GM19239 (cell line): Measurements from ENCODE around the gene CTNNBIP1.
A peak's percentile ranks its signal among the peaks of the same experiment; 100 is the strongest.
"Not testable (repeated sequence)": the region's sequence is repeated elsewhere in the genome, so short reads cannot be mapped to it uniquely, and the experiment has no call there.

Experiments used
- DNase-seq: peaks from one replicate; pipeline ENCODE4 v3.0.0; 2011; ENCODE audit warnings: low spot score; ENCODE audit not compliant: insufficient read length
- FAIRE-seq: peaks from 2 replicates; lab custom pipeline; 2011; peaks lifted over from hg19 to GRCh38; lab: Jason Lieb, UNC

The CTNNBIP1 gene, protein sequence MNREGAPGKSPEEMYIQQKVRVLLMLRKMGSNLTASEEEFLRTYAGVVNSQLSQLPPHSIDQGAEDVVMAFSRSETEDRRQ

DNA sequence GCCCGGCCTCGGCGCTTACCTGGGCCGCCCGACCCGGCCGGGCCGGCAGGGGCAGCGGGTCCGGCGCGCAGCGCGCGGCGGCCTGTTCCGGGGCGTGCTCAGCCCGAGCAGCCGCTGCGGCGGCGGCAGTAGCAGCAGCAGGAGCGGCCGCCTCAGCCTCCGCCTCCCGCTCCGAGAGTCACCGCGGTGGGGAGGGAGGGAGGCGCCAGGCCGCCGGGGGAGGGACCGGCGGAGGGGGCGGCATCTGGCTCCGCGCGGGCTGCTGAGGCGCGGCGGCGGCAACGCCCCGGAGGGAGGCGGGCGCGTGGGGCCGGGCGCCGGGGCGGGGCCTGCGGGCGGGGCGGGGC lies at the start of gene CTNNBIP1:
CTNNBIP1 (minus strand) TSS at position 194 of the 347 bp plus-strand sequence. CDS start 38,205 bp downstream, outside the sequence.
- FAIRE-seq (no peak), DNase-seq (peak; percentile 97)

DNA sequence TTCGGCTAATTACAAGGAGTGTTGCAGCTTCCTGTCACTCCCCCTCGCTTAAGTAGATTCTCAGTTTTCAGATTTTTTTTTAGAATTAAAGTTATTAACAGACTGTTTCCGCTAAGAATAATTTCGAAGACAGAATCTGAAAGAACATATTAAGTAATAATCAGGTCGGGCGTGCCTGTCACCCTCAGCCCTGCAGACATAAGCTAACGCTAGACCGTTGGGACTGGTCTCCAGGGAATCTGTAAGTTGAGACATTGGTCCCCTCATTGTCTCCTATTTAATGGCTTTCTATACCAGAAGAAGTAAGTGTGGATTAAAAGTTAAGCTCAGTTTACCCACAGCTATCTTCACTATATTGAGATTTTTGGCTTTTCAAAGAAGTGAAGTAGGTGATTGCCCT lies 47.7 kb upstream of the CTNNBIP1 start:
- DNase-seq (no peak), FAIRE-seq (no peak)

DNA sequence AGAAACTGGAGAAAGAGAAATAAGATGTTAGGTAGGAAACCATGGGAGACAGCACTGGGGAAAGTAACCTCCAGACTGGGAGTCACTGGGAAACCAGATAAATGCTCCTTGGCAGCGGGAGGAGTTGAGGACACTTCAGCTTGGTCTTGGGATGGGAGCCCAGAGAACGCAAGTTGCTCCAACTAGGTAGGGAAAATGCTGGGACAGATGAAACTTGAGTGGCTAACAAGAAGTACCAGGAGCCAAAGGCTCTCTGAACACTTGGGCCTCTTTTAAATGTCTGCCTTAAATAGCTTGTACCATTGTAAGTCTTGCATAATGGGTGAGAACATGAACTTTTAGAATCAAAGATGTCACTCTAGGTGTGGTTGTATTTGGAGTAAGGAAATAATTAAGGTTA lies 36.2 kb upstream of the CTNNBIP1 start:
- FAIRE-seq (no peak), DNase-seq (no peak)

DNA sequence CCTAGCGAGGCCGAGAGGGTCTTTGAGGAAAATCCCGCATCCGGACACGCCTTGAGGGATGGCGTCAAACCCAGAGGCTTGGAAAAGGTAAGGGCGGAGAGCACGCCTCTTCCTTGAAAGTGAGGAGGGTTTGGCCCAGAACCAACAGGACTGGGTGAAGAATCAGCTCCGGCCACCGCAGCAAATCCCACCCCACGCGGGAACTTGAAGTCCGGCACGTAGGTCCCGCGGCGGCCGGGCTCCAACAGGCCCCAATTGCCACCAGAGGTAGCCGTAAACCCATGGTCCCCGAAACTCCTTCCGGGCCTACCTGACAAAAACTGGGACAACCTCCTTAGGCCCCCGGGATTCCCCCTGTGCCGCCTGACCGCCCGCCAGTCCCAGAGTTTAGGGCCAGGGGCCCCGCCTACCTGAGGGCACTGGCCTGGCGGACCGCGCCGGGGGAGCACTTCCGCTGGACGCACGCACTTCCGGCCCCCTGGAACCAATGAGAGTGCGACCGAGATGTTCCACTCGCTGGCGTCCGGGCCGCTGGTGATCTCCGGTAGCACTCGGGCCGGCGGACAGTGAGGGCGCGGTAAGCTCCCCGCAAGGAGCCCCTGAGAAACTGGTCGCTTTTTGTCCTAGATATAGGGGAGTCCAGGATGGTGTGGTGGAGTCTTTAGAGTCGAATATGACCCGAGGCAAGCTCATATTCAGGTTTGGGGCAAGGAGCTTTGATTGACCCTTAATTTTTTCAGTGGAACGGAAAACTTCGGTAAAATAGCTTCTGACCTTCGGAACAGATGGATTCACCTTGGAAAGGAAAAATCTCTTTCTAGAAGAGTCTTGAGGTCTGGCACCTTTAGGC lies 33.1 kb upstream of the CTNNBIP1 start, which contains the start of the genes LZIC and NMNAT1:
LZIC (minus strand) TSS at position 453 of the 850 bp plus-strand sequence. CDS start 6,772 bp downstream, outside the sequence.
NMNAT1 (plus strand) TSS at position 537 of the 850 bp plus-strand sequence. CDS start 28,599 bp downstream, outside the sequence.
- peak; percentile 89 for FAIRE-seq
- peak; percentile 74 for DNase-seq

DNA sequence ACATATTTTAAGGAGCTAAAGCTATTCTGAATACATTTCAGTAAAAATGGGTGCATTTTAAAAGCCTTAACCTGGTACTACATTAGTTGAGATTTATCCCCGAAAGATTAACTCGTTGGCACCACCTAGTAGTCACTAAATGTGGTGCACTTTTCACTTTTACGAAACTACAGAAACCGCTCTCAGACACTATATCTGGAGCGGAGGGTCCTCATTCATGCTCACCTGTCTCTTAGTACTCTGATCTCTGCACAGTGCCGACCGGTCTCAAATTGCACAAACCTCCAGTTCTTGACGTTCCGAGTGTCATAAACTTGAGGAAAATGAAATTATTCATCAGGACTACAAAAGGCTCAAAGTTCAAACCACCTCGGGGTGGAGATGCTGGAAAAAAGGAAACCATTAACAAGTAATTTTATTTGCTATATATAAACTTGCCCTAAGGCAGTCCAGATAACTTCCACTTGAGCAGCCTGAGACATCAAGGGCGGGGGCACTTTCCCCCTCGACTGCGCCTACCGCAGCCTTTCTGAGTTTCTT lies 32.4 kb upstream of the CTNNBIP1 start:
- DNase-seq: peak; percentile 36
- FAIRE-seq: no peak

DNA sequence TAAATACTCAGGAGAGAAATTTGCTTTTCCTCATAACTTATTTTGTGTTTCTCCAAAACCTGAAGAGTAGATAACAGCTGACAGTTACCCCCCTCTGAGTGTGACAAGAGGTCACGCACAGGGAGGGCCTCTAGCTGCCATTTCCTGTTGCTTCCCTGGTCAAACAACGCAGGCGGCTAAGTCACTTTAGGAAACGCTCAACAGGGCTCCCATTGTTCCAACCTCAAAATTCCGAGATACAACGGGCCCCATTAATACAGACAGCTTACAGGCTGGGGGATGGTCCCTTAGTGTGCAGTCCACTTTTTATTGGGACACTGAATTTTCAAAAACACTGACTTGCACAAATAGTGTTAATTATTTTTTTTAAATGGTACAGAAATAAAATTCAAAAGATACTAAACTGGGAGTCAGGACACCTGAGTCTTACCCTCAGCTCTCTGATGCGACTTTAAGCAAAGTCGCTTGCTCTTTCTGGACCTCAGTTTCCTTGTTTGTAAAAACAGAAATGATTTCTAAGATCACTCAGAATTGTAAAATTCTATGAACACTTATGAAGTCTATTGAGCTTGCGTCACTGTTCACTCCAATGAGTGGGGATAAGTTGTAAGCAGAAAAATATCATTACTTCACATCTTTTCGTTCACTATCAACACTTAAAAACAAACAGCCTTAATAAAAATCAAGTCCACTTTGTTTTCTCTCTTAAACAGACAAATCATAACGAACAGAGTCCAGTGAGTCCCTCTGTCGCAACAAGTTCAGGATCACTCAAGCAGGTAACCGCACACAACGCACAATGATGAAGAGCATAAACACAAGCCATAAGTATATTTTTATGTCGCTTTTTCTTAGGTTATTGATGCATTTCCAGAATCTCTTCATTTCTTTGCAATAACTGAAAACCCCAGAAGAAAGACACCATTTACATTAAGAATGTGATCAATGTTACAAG lies 19.6 kb upstream of the CTNNBIP1 start:
- no peak for DNase-seq
- FAIRE-seq: no peak

DNA sequence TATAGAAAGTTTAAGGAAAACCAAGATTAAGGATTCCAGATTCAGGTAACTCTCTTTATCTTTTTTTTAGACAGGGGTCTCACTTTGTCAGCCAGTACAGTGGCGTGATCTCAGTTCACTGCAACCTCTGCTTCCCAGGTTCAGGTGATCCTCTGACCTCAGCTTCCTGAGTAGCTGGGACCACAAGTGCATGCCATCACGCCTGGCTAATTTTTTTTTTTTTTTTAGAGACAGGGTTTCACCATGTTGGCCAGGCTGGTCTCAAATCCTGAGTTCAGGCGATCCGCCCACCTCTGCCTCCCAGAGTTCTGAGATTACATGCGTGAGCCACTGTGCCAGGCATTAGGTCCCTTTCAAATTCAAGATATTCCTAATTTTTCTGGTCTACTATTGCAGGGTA lies 17.2 kb upstream of the CTNNBIP1 start:
- DNase-seq: no peak
- no peak for FAIRE-seq

DNA sequence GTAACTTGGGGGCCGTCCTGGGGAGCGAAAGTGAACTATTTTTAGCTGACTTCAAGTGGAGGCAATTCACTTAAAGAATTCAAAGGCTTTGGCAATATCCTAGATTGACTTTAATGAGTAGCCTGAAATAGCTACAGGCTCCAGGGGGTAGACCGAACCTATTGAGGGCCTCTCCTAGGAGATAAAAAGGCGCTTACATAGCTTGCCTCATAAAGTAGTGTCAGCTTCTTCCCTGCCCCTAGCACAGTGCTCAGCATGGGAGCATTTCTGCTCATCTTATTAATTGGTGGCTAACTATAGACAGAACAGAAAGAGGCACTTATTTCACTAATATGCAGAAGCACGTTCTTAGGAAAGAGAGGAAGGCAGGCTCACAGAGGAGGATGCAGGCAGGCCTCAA lies 12.3 kb upstream of the CTNNBIP1 start:
- DNase-seq: no peak
- FAIRE-seq: no peak

DNA sequence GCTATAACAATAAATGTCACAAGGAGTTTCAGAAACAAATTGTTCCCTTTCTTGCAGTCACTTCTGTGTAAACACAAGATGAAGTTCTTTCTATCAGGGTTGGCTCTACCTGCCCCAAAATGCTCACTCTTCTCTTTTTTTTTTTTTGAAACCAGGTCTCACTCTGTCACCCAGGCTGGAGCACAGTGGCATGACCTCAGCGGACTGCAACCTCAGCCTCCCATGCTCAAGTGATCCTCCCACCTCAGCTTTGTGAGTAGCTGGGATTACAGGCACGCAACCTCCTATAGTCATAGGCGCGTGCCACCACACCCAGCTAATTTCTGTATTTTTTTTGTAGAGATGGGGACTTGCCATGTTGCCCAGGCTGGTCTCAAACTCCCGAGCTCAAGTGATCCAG lies 10.5 kb upstream of the CTNNBIP1 start:
- DNase-seq (no peak), FAIRE-seq (no peak)

DNA sequence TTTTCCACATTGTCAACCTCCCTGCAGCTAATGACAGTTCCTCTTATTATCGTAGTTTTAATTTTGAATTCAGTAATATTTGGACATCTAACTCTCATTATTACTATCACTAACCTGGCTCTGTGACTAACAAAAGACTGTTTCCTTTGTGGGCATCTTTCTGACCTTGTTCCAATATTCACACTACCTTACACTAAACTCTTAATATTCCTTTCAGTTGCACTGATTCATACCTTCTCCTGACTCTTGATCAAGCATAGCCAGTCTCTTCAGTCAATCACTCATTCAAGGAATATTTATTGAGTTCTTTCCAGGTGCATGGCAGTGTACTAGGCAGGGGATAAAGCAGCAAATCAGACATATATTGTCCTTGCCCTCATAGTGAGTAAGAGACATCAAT lies 7.8 kb upstream of the CTNNBIP1 start:
- DNase-seq (no peak), FAIRE-seq (no peak)

DNA sequence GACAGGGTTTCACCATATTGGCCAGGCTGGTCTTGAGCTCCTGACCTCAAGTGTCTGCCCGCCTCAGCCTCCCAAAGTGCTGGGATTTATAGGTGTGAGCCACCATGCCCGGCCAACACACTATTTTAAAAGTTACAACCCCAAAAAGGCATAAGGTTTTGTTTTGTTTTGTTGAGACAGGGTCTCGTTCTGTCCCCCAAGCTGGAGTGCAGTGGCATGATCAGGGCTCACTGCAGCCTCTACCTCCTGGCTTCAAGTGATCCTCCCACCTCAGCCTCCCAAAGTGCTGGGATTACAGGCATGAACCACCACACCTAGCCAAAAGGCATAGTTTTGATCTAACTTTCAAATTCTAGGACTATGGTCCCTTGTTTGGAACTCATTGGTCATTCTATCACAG lies 7.4 kb upstream of the CTNNBIP1 start:
- FAIRE-seq, DNase-seq: not testable (repeated sequence)

DNA sequence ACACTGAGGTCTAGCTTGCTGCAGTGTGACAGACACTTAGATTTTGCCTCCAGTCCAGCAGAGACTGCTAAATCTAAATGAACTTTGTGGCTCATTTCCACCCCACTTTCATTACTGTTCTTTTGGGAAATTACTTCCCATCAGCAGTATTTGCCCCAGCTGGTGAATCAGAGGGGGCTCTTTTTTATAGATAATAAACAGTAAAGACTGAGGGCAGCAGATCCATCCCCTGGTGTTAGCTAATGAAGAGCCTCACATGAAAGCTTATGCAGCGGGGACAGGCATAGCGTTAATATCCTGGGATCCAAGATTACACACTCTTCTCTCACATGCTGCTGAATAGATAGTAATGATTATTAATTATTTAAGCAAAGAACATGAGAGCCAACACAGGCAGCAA lies 6.4 kb upstream of the CTNNBIP1 start:
- FAIRE-seq: no peak
- no peak for DNase-seq

DNA sequence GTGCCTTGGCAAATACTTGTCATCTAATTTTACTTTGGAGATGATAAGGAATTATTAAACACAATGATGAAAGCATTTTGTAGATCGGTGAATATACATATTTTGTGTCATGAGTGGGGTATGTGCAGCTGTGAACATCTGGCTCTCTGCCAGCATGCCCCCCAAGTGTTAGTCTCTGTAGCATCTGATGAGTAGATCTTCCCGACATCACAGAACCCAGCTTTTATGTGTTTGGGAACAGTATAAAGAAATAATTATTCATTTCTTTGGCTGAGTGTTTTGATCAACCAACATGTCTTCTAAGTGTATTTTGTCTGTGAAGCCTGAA lies 4.5 kb upstream of the CTNNBIP1 start:
- FAIRE-seq: no peak
- DNase-seq: no peak

DNA sequence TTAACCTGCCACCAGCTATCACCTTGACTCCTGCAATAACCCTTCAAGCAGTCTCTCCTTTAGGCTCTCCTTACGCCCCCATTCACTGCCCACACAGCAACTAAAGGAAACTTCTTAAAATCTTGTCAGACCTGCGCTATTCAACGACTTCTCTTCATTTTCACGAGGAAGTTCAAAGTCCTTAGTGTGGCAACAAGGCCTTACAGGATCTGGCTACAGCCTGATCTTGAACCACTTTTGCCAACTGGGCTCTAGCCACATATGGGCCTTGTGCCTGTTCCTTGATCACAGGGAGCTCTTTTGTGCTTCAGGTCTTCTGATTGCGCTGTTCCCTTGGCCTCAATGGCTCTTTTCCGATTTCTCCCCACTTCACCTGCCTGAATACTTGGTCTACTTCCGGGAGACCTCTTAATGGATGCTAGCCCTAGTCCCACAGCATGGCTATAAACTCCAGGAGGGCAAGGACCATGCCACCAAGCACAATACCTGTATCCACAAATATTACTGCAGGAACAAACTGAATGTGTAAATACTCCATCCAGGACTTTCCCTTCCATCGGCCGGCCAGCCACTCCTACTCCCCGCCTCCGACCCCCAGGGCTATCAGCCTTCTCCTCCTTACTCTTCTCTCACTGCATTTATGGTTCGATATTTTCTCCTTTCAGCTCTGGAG lies 2.3 kb upstream of the CTNNBIP1 start:
- FAIRE-seq: no peak

DNA sequence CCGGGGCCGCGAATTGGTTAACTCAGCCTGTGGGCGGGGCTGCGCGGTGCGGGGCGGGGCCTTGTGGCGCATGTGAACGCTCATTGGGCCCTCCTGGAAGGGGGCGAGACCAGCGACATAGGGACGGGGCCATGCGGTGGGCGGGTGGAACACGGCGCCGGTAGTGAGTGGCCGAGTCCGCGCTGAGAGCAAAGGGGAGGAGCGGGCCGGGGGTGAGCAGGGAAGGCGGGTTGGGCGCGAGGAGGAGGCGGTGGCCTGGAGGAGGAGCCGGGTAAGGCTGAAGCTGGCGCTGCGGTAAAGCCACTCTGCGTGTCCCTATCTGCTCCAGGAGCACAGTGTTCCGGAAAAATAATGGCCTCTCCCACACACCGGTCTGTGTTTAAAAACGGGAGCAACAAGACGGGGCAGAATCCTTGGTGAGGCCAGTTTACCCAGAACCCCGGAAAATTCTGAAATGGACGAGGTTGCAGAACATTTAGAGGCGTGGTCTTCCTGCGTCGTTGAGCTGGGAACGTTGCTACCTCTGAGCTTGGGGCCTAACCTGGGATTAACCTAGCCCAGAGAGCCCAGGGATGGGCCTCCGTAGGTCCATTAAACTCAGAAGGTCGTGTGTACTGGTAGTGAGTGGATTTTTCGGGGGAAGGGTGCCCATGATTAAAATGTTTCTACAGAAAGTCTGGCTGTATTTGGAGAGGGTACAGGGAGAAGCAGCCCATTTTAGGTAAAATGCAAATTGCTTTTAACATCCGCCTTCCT lies 532 bp upstream of the CTNNBIP1 start:
- DNase-seq (peak; percentile 97), FAIRE-seq (peak; percentile 97)

More for the DNA sequence above, 2.3 kb upstream of the CTNNBIP1 start:
- no peak for DNase-seq

DNA sequence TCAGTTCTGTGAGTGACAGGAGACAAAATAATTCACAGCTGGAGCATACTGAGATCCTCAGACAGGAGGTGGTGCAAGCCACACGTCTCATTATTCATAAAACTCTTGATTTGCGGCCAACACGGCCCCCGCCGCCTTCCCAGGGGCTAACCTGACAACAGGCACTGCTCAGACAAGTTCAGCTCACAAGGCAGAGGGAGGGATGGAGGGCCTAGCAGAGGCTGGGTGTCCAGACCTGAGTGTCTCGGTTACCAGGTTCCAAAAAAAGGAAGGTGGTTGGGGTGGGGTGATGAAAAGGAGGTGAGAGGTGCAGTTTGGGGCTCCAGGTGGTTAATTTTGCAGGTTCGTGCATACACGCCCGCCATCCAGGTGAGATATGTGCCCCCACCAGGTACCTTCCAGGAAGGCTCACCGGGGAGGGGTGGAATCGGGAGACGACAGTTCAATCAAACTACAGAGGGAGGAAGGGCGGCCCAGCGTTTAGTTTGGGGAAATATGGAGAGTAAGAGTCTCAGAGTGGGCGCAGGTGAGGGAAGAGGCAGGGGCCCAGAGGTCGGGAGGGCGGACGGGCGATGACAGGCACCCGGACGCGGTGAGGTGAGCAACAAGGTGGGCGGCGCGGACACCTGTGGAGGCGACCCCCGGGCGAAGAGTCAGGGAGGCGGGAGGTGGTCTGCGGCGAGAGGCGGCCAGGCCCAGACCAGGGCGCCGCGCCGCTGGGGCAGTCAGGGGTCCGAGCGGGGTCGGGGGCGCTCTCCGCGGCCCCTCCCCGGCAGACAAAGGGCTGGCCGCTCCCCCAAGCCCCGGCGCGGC lies 629 bp downstream of the CTNNBIP1 start:
- FAIRE-seq: peak; percentile 18

DNA sequence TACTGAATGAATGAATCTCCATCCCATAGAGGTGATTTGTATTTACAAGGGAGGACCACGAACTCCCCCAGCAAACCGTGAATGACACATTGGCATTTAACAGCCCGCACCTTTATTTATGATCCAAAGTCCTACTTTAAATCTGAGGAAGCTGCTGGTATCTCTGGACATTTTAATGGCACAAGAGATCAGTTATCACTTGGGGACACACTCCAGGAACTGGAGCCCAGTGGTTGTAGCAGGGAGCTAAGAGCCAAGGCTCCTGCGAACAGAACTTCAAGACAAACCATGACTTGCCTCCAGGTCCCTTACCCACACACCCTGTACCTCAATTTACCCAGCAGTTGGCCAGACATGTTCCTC lies 1.2 kb downstream of the CTNNBIP1 start:
- DNase-seq (no peak), FAIRE-seq (no peak)

More for the DNA sequence above, 629 bp downstream of the CTNNBIP1 start:
- DNase-seq: no peak

DNA sequence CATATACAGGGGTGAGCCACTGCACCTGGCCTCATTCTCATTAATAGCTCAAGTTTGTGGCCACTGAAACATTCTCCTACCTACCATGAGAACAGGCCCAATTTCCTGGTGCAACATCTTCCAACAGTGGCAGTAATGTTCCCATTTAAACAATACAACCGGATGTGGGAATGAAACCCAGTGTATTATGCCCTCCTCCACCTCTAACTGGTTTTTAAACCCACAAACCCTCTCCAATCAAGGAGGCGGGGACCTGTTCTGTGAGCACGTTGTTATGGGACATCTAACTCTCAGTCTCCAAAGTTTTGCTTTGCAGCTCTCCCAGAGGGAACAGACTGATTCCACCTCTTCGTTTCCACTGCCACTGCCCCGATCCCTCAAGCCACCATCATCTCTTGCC lies 2.6 kb downstream of the CTNNBIP1 start:
- no peak for DNase-seq
- no peak for FAIRE-seq
